ENCODE data around the gene CAMTA1.

CAMTA1 gene

GRCh38 chr1:6965935-6966241 is 180.6 kb downstream of the CAMTA1 start:
- Mint-ChIP-seq H3K27me3 (peaks cover 65% of the 10 kb centered on the region), H3K9me3 (no peaks in the 10 kb centered on the region), H3K4me1 (ENCODE audit: low read depth) (peaks cover 39% of the 10 kb centered on the region), H3K36me3 (ENCODE audit: low read depth) (no peaks in the 10 kb centered on the region), H3K27ac (no peak overlapping the region), H3K4me3 (no peak overlapping the region)
- DNase-seq = no peak

DNA sequence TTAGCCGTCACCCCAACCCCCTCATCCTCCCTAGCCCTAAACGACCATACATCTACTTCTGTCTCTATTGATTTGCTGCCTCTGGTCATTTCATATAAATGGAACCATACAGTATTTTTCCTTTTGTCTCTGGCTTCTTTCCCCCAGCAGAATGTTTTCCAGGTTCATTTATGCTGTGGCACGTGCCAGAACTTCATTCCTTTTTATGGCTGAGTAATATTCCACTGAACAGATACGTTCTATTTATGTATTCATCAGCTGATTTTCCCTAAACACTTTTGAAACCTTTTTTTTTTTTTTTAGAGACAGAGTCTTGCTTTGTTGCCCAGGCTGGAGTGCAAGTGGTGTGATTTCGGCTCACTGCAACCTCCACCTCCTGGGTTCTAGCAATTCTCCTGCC is 181.1 kb downstream of the CAMTA1 start:
- H3K27me3 Mint-ChIP-seq = peaks cover 61% of the 10 kb centered on the region
- no peak overlapping the region for H3K4me3 Mint-ChIP-seq
- no peaks in the 10 kb centered on the region for H3K36me3 Mint-ChIP-seq (ENCODE audit: low read depth)
- DNase-seq = no peak
- no peak overlapping the region for H3K27ac Mint-ChIP-seq
- H3K4me1 Mint-ChIP-seq (ENCODE audit: low read depth) = peaks cover 39% of the 10 kb centered on the region
- no peaks in the 10 kb centered on the region for H3K9me3 Mint-ChIP-seq

GRCh38 chr1:6967431-6968111 is 182.3 kb downstream of the CAMTA1 start:
- peaks cover 36% of the 10 kb centered on the region for H3K4me1 Mint-ChIP-seq (ENCODE audit: low read depth)
- DNase-seq = no peak
- no peak overlapping the region for H3K27ac Mint-ChIP-seq
- no peaks in the 10 kb centered on the region for H3K36me3 Mint-ChIP-seq (ENCODE audit: low read depth)
- no peak overlapping the region for H3K4me3 Mint-ChIP-seq
- H3K9me3 Mint-ChIP-seq = no peaks in the 10 kb centered on the region
- H3K27me3 Mint-ChIP-seq = peaks cover 62% of the 10 kb centered on the region

DNA sequence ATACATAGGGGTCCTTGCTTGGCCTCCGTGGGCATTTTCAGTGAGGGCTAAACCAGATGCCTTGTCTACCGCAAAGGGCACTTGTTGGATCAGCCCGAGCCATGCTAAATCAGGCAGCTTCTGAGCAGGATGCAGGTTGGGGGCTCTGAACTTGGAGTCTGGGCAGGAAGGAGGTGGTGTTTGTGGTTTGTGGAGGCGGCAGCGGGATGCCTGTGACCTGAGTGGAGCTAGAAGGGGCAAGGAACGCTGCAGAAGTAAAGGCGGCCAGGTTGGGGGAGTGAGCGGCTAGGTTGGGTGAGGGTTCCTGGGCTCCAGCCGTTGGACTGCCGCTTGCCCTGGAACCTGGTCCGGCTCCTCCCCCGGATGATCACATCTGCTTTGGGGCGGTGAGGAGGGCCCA is 183.9 kb downstream of the CAMTA1 start:
- Mint-ChIP-seq H3K27ac (no peak overlapping the region), H3K27me3 (peaks cover 54% of the 10 kb centered on the region), H3K9me3 (no peaks in the 10 kb centered on the region), H3K36me3 (ENCODE audit: low read depth) (no peaks in the 10 kb centered on the region), H3K4me1 (ENCODE audit: low read depth) (peaks cover 25% of the 10 kb centered on the region), H3K4me3 (no peak overlapping the region)
- no peak for DNase-seq

DNA sequence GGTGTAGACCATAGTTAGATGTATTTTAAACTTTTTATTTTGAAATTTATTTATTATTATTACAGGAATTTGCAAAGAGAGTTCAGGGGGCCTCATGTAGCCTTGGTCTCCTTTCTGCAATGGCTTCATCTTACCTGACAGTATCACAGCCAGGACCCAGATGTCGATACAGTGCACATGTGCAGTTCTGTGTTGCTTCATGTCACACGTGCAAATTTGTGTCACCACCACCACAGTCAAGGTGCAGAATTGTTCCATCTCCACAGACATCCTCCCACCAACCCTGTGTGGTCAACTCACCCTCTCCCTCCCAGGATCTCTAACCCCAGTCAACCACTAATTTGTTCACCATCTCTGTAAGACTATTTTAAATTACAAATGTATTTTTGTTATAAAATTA is 184.5 kb downstream of the CAMTA1 start:
- DNase-seq = no peak
- H3K36me3 Mint-ChIP-seq (ENCODE audit: low read depth) = no peaks in the 10 kb centered on the region
- H3K9me3 Mint-ChIP-seq = no peaks in the 10 kb centered on the region
- H3K27ac Mint-ChIP-seq = no peak overlapping the region
- H3K4me1 Mint-ChIP-seq (ENCODE audit: low read depth) = peaks cover 24% of the 10 kb centered on the region
- H3K27me3 Mint-ChIP-seq = peaks cover 47% of the 10 kb centered on the region
- H3K4me3 Mint-ChIP-seq = no peak overlapping the region

GRCh38 chr1:6970221-6970620 is 185.0 kb downstream of the CAMTA1 start:
- no peak overlapping the region for H3K4me3 Mint-ChIP-seq
- H3K4me1 Mint-ChIP-seq (ENCODE audit: low read depth) = peaks cover 24% of the 10 kb centered on the region
- H3K27me3 Mint-ChIP-seq = peaks cover 43% of the 10 kb centered on the region
- H3K9me3 Mint-ChIP-seq = no peaks in the 10 kb centered on the region
- no peak for DNase-seq
- no peaks in the 10 kb centered on the region for H3K36me3 Mint-ChIP-seq (ENCODE audit: low read depth)
- H3K27ac Mint-ChIP-seq = no peak overlapping the region

GRCh38 chr1:6971048-6971447 is 185.8 kb downstream of the CAMTA1 start:
- Mint-ChIP-seq H3K4me3 (no peak overlapping the region), H3K27me3 (peaks cover 36% of the 10 kb centered on the region), H3K9me3 (no peaks in the 10 kb centered on the region), H3K36me3 (ENCODE audit: low read depth) (no peaks in the 10 kb centered on the region), H3K27ac (no peak overlapping the region), H3K4me1 (ENCODE audit: low read depth) (peaks cover 24% of the 10 kb centered on the region)
- DNase-seq = no peak

DNA sequence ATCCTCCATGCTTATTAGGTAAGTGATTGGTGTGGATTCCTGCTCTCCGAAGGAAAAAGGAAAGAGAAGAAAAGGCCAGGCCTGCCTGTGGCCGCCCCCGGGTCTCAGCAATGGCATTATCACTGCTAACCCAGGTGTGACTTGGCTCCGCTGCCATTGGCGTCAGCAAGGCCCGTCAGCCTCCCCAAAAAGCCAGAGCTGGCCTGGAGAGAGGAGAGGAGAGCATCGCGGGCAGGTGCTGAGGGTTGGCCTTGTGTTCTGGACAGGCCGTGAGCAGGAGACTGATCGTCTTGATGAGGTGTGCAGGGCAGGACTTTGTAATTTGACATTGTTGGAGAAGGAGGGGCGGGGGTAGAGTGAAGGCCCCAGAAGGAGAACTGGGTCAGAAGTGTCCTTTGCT is 186.4 kb downstream of the CAMTA1 start:
- H3K27ac Mint-ChIP-seq = no peak overlapping the region
- H3K27me3 Mint-ChIP-seq = peaks cover 36% of the 10 kb centered on the region
- no peak for DNase-seq
- peaks cover 24% of the 10 kb centered on the region for H3K4me1 Mint-ChIP-seq (ENCODE audit: low read depth)
- H3K9me3 Mint-ChIP-seq = no peaks in the 10 kb centered on the region
- no peaks in the 10 kb centered on the region for H3K36me3 Mint-ChIP-seq (ENCODE audit: low read depth)
- H3K4me3 Mint-ChIP-seq = no peak overlapping the region

DNA sequence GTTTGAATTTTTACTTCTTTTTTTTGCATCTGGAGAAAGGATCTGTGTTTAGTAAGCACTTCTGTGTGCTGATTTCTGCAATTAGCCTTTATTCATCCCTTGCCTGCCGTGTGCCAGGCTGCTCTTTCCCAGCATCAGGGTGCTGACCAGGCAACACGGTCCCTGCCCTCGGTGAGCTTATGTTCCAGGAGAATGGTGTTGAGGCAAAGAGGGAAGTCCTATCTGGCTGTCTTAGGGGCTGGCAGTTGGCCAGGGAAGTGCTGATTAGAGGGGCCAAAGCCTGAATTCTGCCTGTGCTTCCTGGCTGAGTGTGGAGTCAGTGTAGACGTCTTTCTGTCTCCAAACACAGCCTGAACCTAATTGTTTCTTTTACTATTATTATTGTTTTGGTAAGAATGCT is 187.1 kb downstream of the CAMTA1 start:
- no peaks in the 10 kb centered on the region for H3K36me3 Mint-ChIP-seq (ENCODE audit: low read depth)
- no peak overlapping the region for H3K4me3 Mint-ChIP-seq
- H3K4me1 Mint-ChIP-seq (ENCODE audit: low read depth) = peaks cover 23% of the 10 kb centered on the region
- DNase-seq = no peak
- H3K27ac Mint-ChIP-seq = no peak overlapping the region
- H3K27me3 Mint-ChIP-seq = peaks cover 32% of the 10 kb centered on the region
- H3K9me3 Mint-ChIP-seq = no peaks in the 10 kb centered on the region

- Mint-ChIP-seq H3K27ac (no peak overlapping the region), H3K9me3 (no peaks in the 10 kb centered on the region), H3K27me3 (peaks cover 13% of the 10 kb centered on the region), H3K4me3 (no peak overlapping the region), H3K36me3 (ENCODE audit: low read depth) (no peaks in the 10 kb centered on the region), H3K4me1 (ENCODE audit: low read depth) (no peaks in the 10 kb centered on the region)
- DNase-seq = no peak
Measured at GRCh38 chr1:6975331-6976043, 190.2 kb downstream of the CAMTA1 start.

DNA sequence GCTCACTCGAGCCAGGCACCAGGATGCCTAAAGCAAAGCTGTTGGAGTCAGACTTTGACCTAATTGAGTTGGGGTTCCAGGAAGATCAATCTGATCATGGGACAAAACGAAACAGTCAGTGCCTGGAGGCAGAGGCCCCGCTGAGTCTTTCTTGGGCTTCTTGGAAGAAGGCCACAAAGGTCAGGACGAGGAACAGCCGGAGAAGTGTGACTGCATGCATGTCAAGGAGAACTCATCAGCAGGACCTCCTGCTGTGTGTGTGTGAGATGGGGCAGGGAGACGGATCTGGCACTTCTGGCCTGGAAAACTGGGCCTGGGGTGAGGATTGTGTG is 190.8 kb downstream of the CAMTA1 start:
- no peaks in the 10 kb centered on the region for H3K9me3 Mint-ChIP-seq
- H3K27ac Mint-ChIP-seq = no peak overlapping the region
- peaks cover 13% of the 10 kb centered on the region for H3K27me3 Mint-ChIP-seq
- H3K36me3 Mint-ChIP-seq (ENCODE audit: low read depth) = no peaks in the 10 kb centered on the region
- no peaks in the 10 kb centered on the region for H3K4me1 Mint-ChIP-seq (ENCODE audit: low read depth)
- no peak for DNase-seq
- H3K4me3 Mint-ChIP-seq = no peak overlapping the region

DNA sequence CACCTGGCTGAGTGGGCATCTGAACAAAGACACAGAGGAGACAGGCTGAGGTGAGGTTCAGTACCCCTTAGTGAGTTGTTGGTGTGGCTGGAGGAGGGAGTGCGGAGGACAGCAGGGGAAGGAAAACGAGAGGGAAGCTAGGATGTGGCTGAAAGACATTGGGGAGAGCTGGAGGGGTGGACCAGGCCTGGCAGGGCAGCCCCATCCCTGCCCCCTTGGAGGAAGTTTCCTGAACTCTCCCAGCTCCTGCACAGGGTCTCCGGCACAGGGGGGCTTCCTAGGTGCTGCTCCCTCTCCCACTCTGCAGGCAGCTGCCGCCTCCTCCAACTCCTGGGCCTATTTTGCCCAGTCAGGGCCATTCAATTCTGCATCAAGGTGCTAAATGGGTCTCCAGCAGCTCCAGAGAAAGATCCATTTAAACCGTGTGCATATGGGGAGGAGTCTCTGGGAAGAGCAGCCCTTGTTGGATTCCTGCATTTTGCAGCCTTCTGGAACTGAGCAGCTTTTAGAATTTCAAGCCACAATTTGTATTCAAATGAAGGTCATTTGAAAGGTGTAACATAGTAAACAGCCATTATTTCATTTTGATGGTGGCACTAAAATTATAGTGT is 193.9 kb downstream of the CAMTA1 start:
- Mint-ChIP-seq H3K27me3 (peaks cover 5% of the 10 kb centered on the region), H3K36me3 (ENCODE audit: low read depth) (no peaks in the 10 kb centered on the region), H3K9me3 (no peaks in the 10 kb centered on the region), H3K27ac (no peak overlapping the region), H3K4me1 (ENCODE audit: low read depth) (no peaks in the 10 kb centered on the region), H3K4me3 (no peak overlapping the region)
- no peak for DNase-seq

DNA sequence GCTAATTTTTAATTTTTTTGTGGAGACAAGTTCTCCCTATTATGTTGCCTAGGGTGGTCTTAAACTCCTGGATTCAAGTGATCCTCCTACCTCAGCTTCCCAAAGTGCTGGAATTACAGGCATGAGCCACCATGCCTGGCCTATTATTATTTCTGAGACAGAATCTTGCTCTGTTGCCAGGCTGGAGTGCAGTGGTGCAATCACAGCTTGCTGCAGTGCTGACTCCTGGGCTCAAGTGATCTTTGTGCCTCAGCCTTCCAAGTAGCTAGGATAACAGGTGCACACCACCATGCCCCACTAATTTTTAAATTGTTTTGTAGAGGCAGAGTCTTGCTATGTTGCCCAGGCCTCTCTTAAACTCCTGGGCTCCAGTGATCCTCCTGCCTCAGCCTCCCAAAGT is 196.3 kb downstream of the CAMTA1 start:
- Mint-ChIP-seq H3K27me3 (peaks cover 6% of the 10 kb centered on the region), H3K9me3 (no peaks in the 10 kb centered on the region), H3K27ac (no peak overlapping the region), H3K4me3 (no peak overlapping the region), H3K4me1 (ENCODE audit: low read depth) (no peaks in the 10 kb centered on the region), H3K36me3 (ENCODE audit: low read depth) (no peaks in the 10 kb centered on the region)
- DNase-seq = no peak

DNA sequence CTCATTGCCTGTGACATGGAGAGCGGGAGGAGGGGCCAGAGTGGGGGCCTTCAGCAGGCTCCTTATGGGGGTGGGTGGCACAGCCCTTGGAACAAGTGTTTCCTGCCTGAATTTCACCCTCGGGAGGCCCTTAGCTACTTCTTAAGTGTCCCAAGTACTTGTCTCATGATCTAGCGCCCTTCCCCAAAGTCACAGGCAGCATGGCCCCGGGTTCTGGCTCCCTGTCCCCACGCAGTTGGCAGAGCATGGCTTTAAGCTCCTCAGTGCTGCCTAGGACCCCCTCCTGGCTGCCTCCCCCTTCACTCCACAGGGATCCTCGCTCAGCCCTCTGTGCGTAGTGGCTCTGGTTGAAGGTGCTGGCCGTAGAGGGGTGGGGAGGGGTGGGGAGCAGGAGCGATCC is 197.2 kb downstream of the CAMTA1 start:
- H3K36me3 Mint-ChIP-seq (ENCODE audit: low read depth) = no peaks in the 10 kb centered on the region
- H3K27ac Mint-ChIP-seq = no peak overlapping the region
- H3K4me1 Mint-ChIP-seq (ENCODE audit: low read depth) = no peaks in the 10 kb centered on the region
- H3K27me3 Mint-ChIP-seq = peaks cover 7% of the 10 kb centered on the region
- DNase-seq = no peak
- no peak overlapping the region for H3K4me3 Mint-ChIP-seq
- no peaks in the 10 kb centered on the region for H3K9me3 Mint-ChIP-seq

DNA sequence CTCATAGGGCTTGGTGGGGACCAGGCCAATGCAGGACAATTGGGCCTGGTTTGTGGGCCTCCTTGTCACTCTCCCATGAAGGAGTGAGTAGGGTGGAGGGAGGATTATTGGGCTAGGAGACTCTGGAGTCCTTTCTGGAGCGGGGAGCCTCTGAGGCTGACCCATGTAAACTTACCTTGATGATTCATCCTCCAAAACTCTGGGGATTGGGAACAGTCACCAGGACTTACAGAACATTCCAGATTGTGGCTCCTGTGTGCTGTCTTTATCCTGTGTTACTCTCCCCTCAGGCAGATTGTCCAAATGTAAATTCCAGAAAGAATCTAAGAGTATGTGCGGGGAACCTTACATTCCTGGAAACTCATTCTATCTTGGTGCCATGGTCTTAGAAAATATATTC is 197.6 kb downstream of the CAMTA1 start:
- DNase-seq = no peak
- no peaks in the 10 kb centered on the region for H3K4me1 Mint-ChIP-seq (ENCODE audit: low read depth)
- H3K27me3 Mint-ChIP-seq = peaks cover 8% of the 10 kb centered on the region
- no peaks in the 10 kb centered on the region for H3K36me3 Mint-ChIP-seq (ENCODE audit: low read depth)
- H3K4me3 Mint-ChIP-seq = no peak overlapping the region
- no peaks in the 10 kb centered on the region for H3K9me3 Mint-ChIP-seq
- H3K27ac Mint-ChIP-seq = no peak overlapping the region
